SH-SY5Y (cell line): Measurements from ENCODE around the gene GRK1.

Experiments used
- GATA2 ChIP-seq: IDR thresholded peaks from 2 replicates; pipeline ENCODE4 v1.6.1; 2011; ENCODE audit warnings: mild to moderate bottlenecking, low read depth, low read length
- GATA3 ChIP-seq: IDR thresholded peaks from 2 replicates; pipeline ENCODE4 v1.6.1; 2011; ENCODE audit warnings: low read depth, mild to moderate bottlenecking, low read length, moderate library complexity

- TF ChIP-seq GATA2, result no peak
- no peak for TF ChIP-seq GATA3
Observed at GRCh38 chr13:113665597-113666328, 1.3 kb upstream of the GRK1 start.
